Endothelial cell of umbilical vein (primary cell): ENCODE results near the gene TLE4. TPM values are rescaled to one million over a fixed set of nuclear protein-coding genes. Genes with fewer than 3 reads are reported as not detected.

ENCODE experiments used
- BruUV-seq: library from RNA; stranded (reverse); fragments of 400-500 nt; replicated peaks from 2 replicates; lab custom pipeline; 2021; lab: Mats Ljungman, UMichigan
- CTCF ChIA-PET: fragments of 300-600, 350-600 bp; sonication (Branson Sonifier 250); formaldehyde crosslinking; loops from one replicate; lab custom pipeline; 2021; ENCODE audit warnings: antibody characterized with exemption, inconsistent platforms; lab: Charles Lee
- POLR2A ChIA-PET: fragments of 300-600, 350-600 bp; sonication (Branson Sonifier 250); formaldehyde crosslinking; loops from one replicate; lab custom pipeline; 2021; ENCODE audit warnings: antibody characterized with exemption, inconsistent platforms; lab: Charles Lee
- DNase-seq: peaks from one replicate; pipeline ENCODE4 v3.0.0-alpha.2; 2011; ENCODE audit warnings: low read depth, low spot score
- FAIRE-seq: peaks from 2 replicates; lab custom pipeline; 2011; peaks lifted over from hg19 to GRCh38; lab: Jason Lieb, UNC
- H2AFZ ChIP-seq: 2 replicates; pipeline ENCODE4 v1.6.0; 2012; ENCODE audit warnings: low read depth, low read length, control low read depth, inconsistent platforms
- H3K27ac ChIP-seq: 2 replicates; pipeline ENCODE4 v1.5.1; 2011; ENCODE audit warnings: low read depth, mild to moderate bottlenecking, control low read depth, low read length, moderate library complexity; ENCODE audit not compliant: insufficient read depth
- H3K27me3 ChIP-seq, 2 experiments: 2 replicates each; pipeline versions ENCODE4 v1.6.0 to v1.6.1; 2011; ENCODE audit warnings: low read length in 2 of 2, mixed read lengths in 1 of 2; ENCODE audit not compliant: control insufficient read depth in 2 of 2, insufficient read depth in 2 of 2
- H3K36me3 ChIP-seq, 2 experiments: 2 replicates in 1 of 2; 3 replicates in 1 of 2; pipeline ENCODE4 v1.5.1; 2011; ENCODE audit warnings: low read length in 2 of 2, mild to moderate bottlenecking in 1 of 2, moderate library complexity in 1 of 2; ENCODE audit not compliant: control insufficient read depth in 2 of 2, insufficient read depth in 2 of 2; ENCODE audit errors: extremely low read depth in 1 of 2
- H3K4me1 ChIP-seq: 3 replicates; pipeline ENCODE4 v1.5.1; 2011; ENCODE audit warnings: mild to moderate bottlenecking, low read length; ENCODE audit not compliant: control insufficient read depth, insufficient read depth; ENCODE audit errors: extremely low read depth
- H3K4me2 ChIP-seq: 2 replicates; pipeline ENCODE4 v1.6.1; 2011; ENCODE audit warnings: low read length, control low read depth, mixed read lengths; ENCODE audit not compliant: insufficient read depth
- H3K4me3 ChIP-seq, 3 experiments: fragments of 200-600 bp in 1 of 3; sonication (generic), shearing (Covaris generic) in 1 of 3; replicated peaks in 1 of 3; 2 replicates each; pipeline ENCODE4 v1.5.1; 2011 to 2016; ENCODE audit warnings: control low read depth in 3 of 3, low read length in 3 of 3, mild to moderate bottlenecking in 2 of 3, inconsistent platforms in 1 of 3, low read depth in 1 of 3, moderate library complexity in 1 of 3; ENCODE audit not compliant: insufficient read depth in 1 of 3
- H3K79me2 ChIP-seq: 2 replicates; pipeline ENCODE4 v1.6.0; 2012; ENCODE audit warnings: low read length, inconsistent platforms; ENCODE audit not compliant: control insufficient read depth, insufficient read depth
- H3K9ac ChIP-seq: replicated peaks from 2 replicates; pipeline ENCODE3; 2011; ENCODE audit warnings: low read length, control low read depth; ENCODE audit not compliant: insufficient read depth; ENCODE audit errors: extremely low read depth
- H3K9me1 ChIP-seq: replicated peaks from 3 replicates; pipeline ENCODE4 v1.6.0; 2011; ENCODE audit warnings: mild to moderate bottlenecking, low read length; ENCODE audit not compliant: control insufficient read depth, insufficient read depth; ENCODE audit errors: extremely low read depth
- H3K9me3 ChIP-seq: replicated peaks from 2 replicates; pipeline ENCODE4 v1.5.1; 2012; ENCODE audit warnings: low read length, inconsistent platforms; ENCODE audit not compliant: control insufficient read depth, insufficient read depth
- H4K20me1 ChIP-seq: replicated peaks from 2 replicates; pipeline ENCODE3; 2011; ENCODE audit warnings: mild to moderate bottlenecking, low read length; ENCODE audit not compliant: control insufficient read depth, insufficient read depth; ENCODE audit errors: extremely low read depth
- CTCF ChIP-seq, 2 donors: IDR thresholded peaks; 1 replicate in 1 of 2; 2 replicates in 1 of 2; pipeline ENCODE4 v1.5.1; 2011; ENCODE audit warnings: low read length in 2 of 2, mild to moderate bottlenecking in 2 of 2, moderate library complexity in 2 of 2, control low read depth in 1 of 2, inconsistent platforms in 1 of 2, low read depth in 1 of 2; ENCODE audit not compliant: insufficient read depth in 1 of 2; ENCODE audit errors: extremely low read depth in 1 of 2
- EZH2 ChIP-seq: IDR thresholded peaks from 2 replicates; pipeline ENCODE4 v1.6.1; 2012; ENCODE audit warnings: borderline replicate concordance, low read depth, mild to moderate bottlenecking, moderate library complexity, low read length, inconsistent platforms; ENCODE audit not compliant: severe bottlenecking
- FOS ChIP-seq: IDR thresholded peaks from 2 replicates; pipeline ENCODE4 v1.6.1; 2011; ENCODE audit warnings: mild to moderate bottlenecking, low read length, moderate library complexity, borderline replicate concordance; ENCODE audit not compliant: insufficient read depth
- GATA2 ChIP-seq: IDR thresholded peaks from 2 replicates; pipeline ENCODE4 v1.7.0; 2011; ENCODE audit warnings: low read depth, mild to moderate bottlenecking, moderate library complexity, mixed read lengths, low read length; ENCODE audit not compliant: insufficient read length, insufficient read depth
- JUN ChIP-seq: IDR thresholded peaks from 2 replicates; pipeline ENCODE4 v1.6.1; 2011; ENCODE audit warnings: borderline replicate concordance, low read depth; ENCODE audit not compliant: insufficient read length, insufficient read depth
- MAX ChIP-seq: IDR thresholded peaks from 2 replicates; pipeline ENCODE4 v1.6.1; 2011; ENCODE audit not compliant: insufficient read depth, insufficient read length
- MYC ChIP-seq: IDR thresholded peaks from one replicate; pipeline ENCODE4 v1.6.1; 2011; ENCODE audit warnings: mild to moderate bottlenecking, low read depth, low read length
- POLR2A ChIP-seq: IDR thresholded peaks from 2 replicates; pipeline ENCODE4 v1.6.1; 2012; ENCODE audit warnings: low read depth, mild to moderate bottlenecking, control low read depth, low read length
- POLR2AphosphoS5 ChIP-seq: IDR thresholded peaks from 2 replicates; pipeline ENCODE4 v1.6.1; 2012; ENCODE audit warnings: low read depth, mild to moderate bottlenecking, control low read depth, low read length, moderate library complexity; ENCODE audit not compliant: insufficient read depth
- dilution Hi-C: fragments of 300-500 bp; cut with MboI; formaldehyde crosslinking; loops from one replicate; pipeline ENCODE4 v1.15.0; 2019; ENCODE audit warnings: low sequenced_read_pairs; ENCODE audit not compliant: extremely low pct_ligation_motif_present
- intact Hi-C: fragments of 100-400 bp; cut with micrococcal nuclease; formaldehyde crosslinking; loops from one replicate; pipeline ENCODE4 v1.10.0; 2022
- polyA plus RNA-seq, 4 experiments: library from polyadenylated mRNA; depleted of rRNA in 3 of 4; stranded (reverse) in 3 of 4; unstranded in 1 of 4; fragments of >200 nt; gene quantifications; 2 replicates each; pipeline versions ENCODE4 v1.2.1 to v1.2.3, GENCODE V29; 2011 to 2012; ENCODE audit warnings: missing spikeins in 1 of 4
- total RNA-seq: library from RNA; stranded (reverse); gene quantifications from 2 replicates; pipeline ENCODE4 v1.2.3, GENCODE V29; 2021

The TLE4 gene
- total and polyA plus RNA-seq, 2 donors (not counting 3 experiments of a cell fraction or from before 2014, with no cell fraction given) = 31.4 to 32.3 TPM

GRCh38 chr9:79663300-79663699, 91.5 kb downstream of the TLE4 start:
- POLR2A ChIA-PET = interaction anchor here (0.6 kb wide), 1 partner anchor 40 kb away, joined by 3 read pairs; no protein-coding TSS in a partner anchor
- H2AFZ ChIP-seq = no peak overlapping the region
- H3K9ac ChIP-seq = no peak overlapping the region
- intact Hi-C loops = loop anchor here (2.0 to 10.0 kb wide), 2 partner anchors 26 to 142 kb away; no protein-coding TSS in a partner anchor
- H3K4me1 ChIP-seq = peaks cover 11% of the 10 kb centered on the region
- CTCF ChIA-PET = interaction anchor here (1.2 to 2.4 kb wide), 4 partner anchors 9 to 89 kb away, joined by 3 to 5 read pairs (median 4); no protein-coding TSS in a partner anchor
- TF ChIP-seq JUN = no peak
- TF ChIP-seq POLR2A = no peak
- TF ChIP-seq GATA2 = no peak
- TF ChIP-seq MAX = no peak
- no peak for TF ChIP-seq FOS
- TF ChIP-seq CTCF (IDR thresholded peaks at IDR 0.05; ENCODE audit: extremely low read depth in 1 of 2, insufficient read depth in 1 of 2, low read depth in 1 of 2, low read length in 2 of 2) = no peak
- no peak for TF ChIP-seq POLR2AphosphoS5
- no peak for TF ChIP-seq MYC
- no peak for TF ChIP-seq EZH2
- H3K36me3 ChIP-seq = no peaks in the 10 kb centered on the region
- H4K20me1 ChIP-seq = no peaks in the 10 kb centered on the region
- H3K9me1 ChIP-seq = no peaks in the 10 kb centered on the region
- H3K4me2 ChIP-seq = no peak overlapping the region
- DNase-seq (no peak), FAIRE-seq (no peak)
- H3K9me3 ChIP-seq = no peaks in the 10 kb centered on the region
- no peak overlapping the region for H3K27ac ChIP-seq
- dilution Hi-C loops = no loop called here
- H3K79me2 ChIP-seq = no peaks in the 10 kb centered on the region
- BruUV-seq = no TSS peak
- H3K27me3 ChIP-seq = no peaks in the 10 kb centered on the region
- no peak overlapping the region for H3K4me3 ChIP-seq
